HCT116 (cell line): Measurements from ENCODE around the gene CD99L2. TPM values are rescaled to one million over a fixed set of nuclear protein-coding genes. Genes with fewer than 3 reads are reported as not detected.

Source experiments
- ATAC-seq: fragments of 200-7000 bp; cut with Tn5 transposase; 2 replicates; pipeline ENCODE4 v1.9.1; 2020; ENCODE audit warnings: mild to moderate bottlenecking, moderate library complexity
- BruUV-seq: library from RNA; stranded (reverse); fragments of 400-500 nt; replicated peaks from 2 replicates; lab custom pipeline; 2021; lab: Mats Ljungman, UMichigan
- CTCF ChIA-PET: fragments of 300-600 bp; sonication (Branson Sonifier 250); formaldehyde crosslinking; loops from one replicate; lab custom pipeline; 2021; ENCODE audit warnings: antibody characterized with exemption; lab: Charles Lee
- POLR2A ChIA-PET: fragments of 300-600, 350-600 bp; sonication (Branson Sonifier 250); formaldehyde crosslinking; loops from one replicate; lab custom pipeline; 2021; ENCODE audit warnings: antibody characterized with exemption; lab: Charles Lee
- RAD21 ChIA-PET, 2 experiments: fragments of 300-600 bp; sonication (Branson Sonifier 250); formaldehyde crosslinking; loops; one replicate each; lab custom pipeline; 2023; ENCODE audit warnings: low total read pairs in 2 of 2; ENCODE audit not compliant: uncharacterized antibody in 2 of 2, unreplicated experiment in 2 of 2, low non-redundant PET in 1 of 2; lab: Charles Lee
- DNase-seq: peaks from one replicate; pipeline ENCODE4 v3.0.0-alpha.2; 2010; ENCODE audit warnings: low read depth, low spot score
- H2AFZ ChIP-seq: fragments of 200-600 bp; shearing (Covaris generic), sonication (generic); 2 replicates; pipeline ENCODE4 v1.6.1; 2017; ENCODE audit warnings: low read depth, mixed run types, mixed read lengths, antibody characterized with exemption, low read length; ENCODE audit not compliant: poor library complexity, severe bottlenecking
- H3K27ac ChIP-seq: 2 replicates; pipeline ENCODE4 v1.5.1; 2012; ENCODE audit warnings: low read depth, low read length
- H3K27me3 ChIP-seq: fragments of 200-600 bp; sonication (generic); 2 replicates; pipeline ENCODE4 v1.6.1; 2016; ENCODE audit warnings: mixed run types, low read length, mixed read lengths; ENCODE audit not compliant: insufficient read depth
- H3K36me3 ChIP-seq, 2 experiments: fragments of 200-500 bp in 1 of 2; fragments of 200-600 bp in 1 of 2; sonication (Bioruptor generic) in 1 of 2; sonication (generic) in 1 of 2; 2 replicates each; pipeline versions ENCODE4 v1.5.1 to v1.6.1; 2014 to 2016; ENCODE audit warnings: low read length in 2 of 2, inconsistent platforms in 1 of 2, mixed read lengths in 1 of 2, mixed run types in 1 of 2; ENCODE audit not compliant: insufficient read depth in 2 of 2, control insufficient read depth in 1 of 2
- H3K4me1 ChIP-seq, 2 experiments: fragments of 200-600 bp in 1 of 2; sonication (generic) in 1 of 2; 2 replicates each; pipeline versions ENCODE4 v1.5.1 to v1.6.1; 2012 to 2017; ENCODE audit warnings: low read length in 2 of 2, inconsistent platforms in 1 of 2, mild to moderate bottlenecking in 1 of 2, mixed read lengths in 1 of 2, mixed run types in 1 of 2, moderate library complexity in 1 of 2; ENCODE audit not compliant: insufficient read depth in 2 of 2, control insufficient read depth in 1 of 2
- H3K4me2 ChIP-seq: fragments of 200-600 bp; sonication (generic); 2 replicates; pipeline ENCODE4 v1.6.1; 2017; ENCODE audit warnings: mixed run types, low read length, mixed read lengths
- H3K4me3 ChIP-seq, 2 experiments: fragments of 200-600 bp in 1 of 2; sonication (generic) in 1 of 2; replicated peaks in 1 of 2; 2 replicates each; pipeline ENCODE4 v1.5.1; 2011 to 2016; ENCODE audit warnings: low read length in 2 of 2, control low read depth in 1 of 2, low read depth in 1 of 2, mild to moderate bottlenecking in 1 of 2, mixed read lengths in 1 of 2, mixed run types in 1 of 2
- H3K79me2 ChIP-seq: fragments of 200-600 bp; sonication (generic); 2 replicates; pipeline ENCODE4 v1.6.1; 2017; ENCODE audit warnings: mild to moderate bottlenecking, mixed run types, low read length, moderate library complexity, mixed read lengths; ENCODE audit not compliant: insufficient read depth
- H3K9ac ChIP-seq: fragments of 200-600 bp; sonication (generic); 2 replicates; pipeline ENCODE4 v1.6.1; 2016; ENCODE audit warnings: low read length, mixed read lengths
- H3K9me2 ChIP-seq: fragments of 200-600 bp; sonication (generic), shearing (Covaris generic); 2 replicates; pipeline ENCODE4 v1.6.1; 2017; ENCODE audit warnings: mixed run types, mild to moderate bottlenecking, moderate library complexity; ENCODE audit not compliant: insufficient read depth
- H3K9me3 ChIP-seq, 2 experiments: fragments of 200-500 bp in 1 of 2; fragments of 200-600 bp in 1 of 2; sonication (Bioruptor generic) in 1 of 2; sonication (generic) in 1 of 2; 2 replicates each; pipeline ENCODE4 v1.6.1; 2014 to 2017; ENCODE audit warnings: low read length in 2 of 2, mixed read lengths in 2 of 2, inconsistent platforms in 1 of 2, low read depth in 1 of 2, mild to moderate bottlenecking in 1 of 2, mixed run types in 1 of 2, moderate library complexity in 1 of 2; ENCODE audit not compliant: control insufficient read depth in 1 of 2, insufficient read depth in 1 of 2
- H4K20me1 ChIP-seq: fragments of 200-600 bp; sonication (generic), shearing (Covaris generic); 2 replicates; pipeline ENCODE4 v1.6.1; 2017; ENCODE audit warnings: mixed run types, mild to moderate bottlenecking, moderate library complexity; ENCODE audit not compliant: insufficient read depth
- CBX3 ChIP-seq: IDR thresholded peaks from 2 replicates; pipeline ENCODE4 v1.6.1; 2012; ENCODE audit warnings: low read depth
- EZH2 ChIP-seq: fragments of 200-600 bp; sonication (generic); IDR thresholded peaks from 2 replicates; pipeline ENCODE4 v1.6.1; 2017; ENCODE audit warnings: antibody characterized with exemption, mixed run types
- EZH2phosphoT487 ChIP-seq: fragments of 200-600 bp; IDR thresholded peaks from 2 replicates; pipeline ENCODE4 v1.6.1; 2018; ENCODE audit warnings: antibody characterized with exemption, borderline replicate concordance
- FOSL1 ChIP-seq: IDR thresholded peaks from 2 replicates; pipeline ENCODE4 v1.6.1; 2012; ENCODE audit warnings: low read depth
- JUND ChIP-seq: IDR thresholded peaks from 2 replicates; pipeline ENCODE4 v1.6.1; 2012
- POLR2A ChIP-seq: IDR thresholded peaks from 2 replicates; pipeline ENCODE4 v1.7.0; 2011; ENCODE audit warnings: borderline replicate concordance; ENCODE audit not compliant: insufficient read depth, insufficient read length; ENCODE audit errors: extremely low read depth
- SP1 ChIP-seq: IDR thresholded peaks from 2 replicates; pipeline ENCODE4 v1.6.1; 2012; ENCODE audit warnings: low read depth
- TCF7L2 ChIP-seq: IDR thresholded peaks from 2 replicates; pipeline ENCODE4 v1.7.0; 2011; ENCODE audit warnings: borderline replicate concordance, inconsistent platforms; ENCODE audit not compliant: insufficient read depth, insufficient read length; ENCODE audit errors: extremely low read depth
- ZNF274 ChIP-seq: fragments of 200-500 bp; sonication (Bioruptor generic); IDR thresholded peaks from 2 replicates; pipeline ENCODE4 v1.6.1; 2014; ENCODE audit warnings: mild to moderate bottlenecking, low read depth, low read length, inconsistent platforms
- intact Hi-C: fragments of 100-400 bp; cut with micrococcal nuclease; formaldehyde crosslinking; loops from 2 replicates; pipeline ENCODE4 v1.10.0; 2022
- total RNA-seq: library from RNA; stranded (reverse); gene quantifications from one replicate; pipeline ENCODE4 v1.2.1, GENCODE V29; 2021; ENCODE audit not compliant: unreplicated experiment
- TF ChIP-seq, protein P1 (sequence below): IDR thresholded peaks from 2 replicates; pipeline ENCODE4 v1.6.1; 2012
- TF ChIP-seq, protein P2 (sequence below): IDR thresholded peaks from 2 replicates; pipeline ENCODE4 v1.6.1; 2011; ENCODE audit warnings: mild to moderate bottlenecking, low read length, moderate library complexity; ENCODE audit not compliant: insufficient replicate concordance; ENCODE audit errors: extremely low read depth
- TF ChIP-seq, protein P3 (sequence below), 3 experiments: fragments of 200-600 bp in 1 of 3; sonication (generic) in 1 of 3; IDR thresholded peaks in 2 of 3; conservative IDR thresholded peaks in 1 of 3; 2 replicates each; pipeline ENCODE4 v1.5.1; 2012 to 2017; ENCODE audit warnings: low read depth in 2 of 3, low read length in 2 of 3, antibody characterized with exemption in 1 of 3, borderline replicate concordance in 1 of 3, control low read depth in 1 of 3, mild to moderate bottlenecking in 1 of 3, mixed read lengths in 1 of 3, mixed run types in 1 of 3, moderate library complexity in 1 of 3; ENCODE audit not compliant: insufficient read depth in 1 of 3
- TF ChIP-seq, protein P4 (sequence below): IDR thresholded peaks from 2 replicates; pipeline ENCODE4 v1.6.1; 2012; ENCODE audit warnings: low read depth

The CD99L2 gene
- total RNA-seq, 1 experiment from 2014 or later = 6.2 TPM

DNA sequence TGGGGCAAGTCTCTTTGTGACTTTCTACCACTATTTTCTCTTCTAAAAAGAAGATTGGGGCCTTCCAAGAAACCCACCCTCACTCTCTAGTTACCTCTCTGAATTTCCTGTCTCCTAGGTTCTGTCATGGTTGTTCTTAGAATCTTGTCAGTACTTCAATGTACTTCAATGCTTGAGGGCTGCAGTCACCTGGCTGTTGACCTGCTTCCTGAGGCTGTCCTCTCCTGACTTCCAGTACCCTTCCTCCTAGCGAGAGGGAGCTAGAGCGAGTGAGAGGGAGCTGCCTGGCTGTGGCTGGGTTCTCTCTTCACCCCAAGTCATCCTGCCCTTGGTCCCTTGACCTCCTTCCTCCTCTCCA is 17.7 kb downstream of the CD99L2 start:
- Histone ChIP-seq H3K27me3 (no peaks in the 10 kb centered on the region), H3K9me2 (no peaks in the 10 kb centered on the region), H3K4me2 (no peak overlapping the region), H3K27ac (no peak overlapping the region), H3K36me3 (no peaks in the 10 kb centered on the region), H3K4me3 (no peak overlapping the region), H4K20me1 (no peaks in the 10 kb centered on the region), H3K4me1 (no peaks in the 10 kb centered on the region), H3K79me2 (no peaks in the 10 kb centered on the region), H3K9ac (no peak overlapping the region), H3K9me3 (no peaks in the 10 kb centered on the region), H2AFZ (no peak overlapping the region)
- CTCF ChIA-PET = no interaction called here
- POLR2A ChIA-PET = no interaction called here
- DNase-seq (no peak), ATAC-seq (no peak)
- TF ChIP-seq CBX3 = no peak
- TF ChIP-seq, protein P1, sequence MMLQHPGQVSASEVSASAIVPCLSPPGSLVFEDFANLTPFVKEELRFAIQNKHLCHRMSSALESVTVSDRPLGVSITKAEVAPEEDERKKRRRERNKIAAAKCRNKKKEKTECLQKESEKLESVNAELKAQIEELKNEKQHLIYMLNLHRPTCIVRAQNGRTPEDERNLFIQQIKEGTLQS = no peak
- TF ChIP-seq JUND = no peak
- no peak for TF ChIP-seq FOSL1
- TF ChIP-seq, protein P2, sequence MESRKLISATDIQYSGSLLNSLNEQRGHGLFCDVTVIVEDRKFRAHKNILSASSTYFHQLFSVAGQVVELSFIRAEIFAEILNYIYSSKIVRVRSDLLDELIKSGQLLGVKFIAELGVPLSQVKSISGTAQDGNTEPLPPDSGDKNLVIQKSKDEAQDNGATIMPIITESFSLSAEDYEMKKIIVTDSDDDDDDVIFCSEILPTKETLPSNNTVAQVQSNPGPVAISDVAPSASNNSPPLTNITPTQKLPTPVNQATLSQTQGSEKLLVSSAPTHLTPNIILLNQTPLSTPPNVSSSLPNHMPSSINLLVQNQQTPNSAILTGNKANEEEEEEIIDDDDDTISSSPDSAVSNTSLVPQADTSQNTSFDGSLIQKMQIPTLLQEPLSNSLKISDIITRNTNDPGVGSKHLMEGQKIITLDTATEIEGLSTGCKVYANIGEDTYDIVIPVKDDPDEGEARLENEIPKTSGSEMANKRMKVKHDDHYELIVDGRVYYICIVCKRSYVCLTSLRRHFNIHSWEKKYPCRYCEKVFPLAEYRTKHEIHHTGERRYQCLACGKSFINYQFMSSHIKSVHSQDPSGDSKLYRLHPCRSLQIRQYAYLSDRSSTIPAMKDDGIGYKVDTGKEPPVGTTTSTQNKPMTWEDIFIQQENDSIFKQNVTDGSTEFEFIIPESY = no peak
- TF ChIP-seq, protein P3, sequence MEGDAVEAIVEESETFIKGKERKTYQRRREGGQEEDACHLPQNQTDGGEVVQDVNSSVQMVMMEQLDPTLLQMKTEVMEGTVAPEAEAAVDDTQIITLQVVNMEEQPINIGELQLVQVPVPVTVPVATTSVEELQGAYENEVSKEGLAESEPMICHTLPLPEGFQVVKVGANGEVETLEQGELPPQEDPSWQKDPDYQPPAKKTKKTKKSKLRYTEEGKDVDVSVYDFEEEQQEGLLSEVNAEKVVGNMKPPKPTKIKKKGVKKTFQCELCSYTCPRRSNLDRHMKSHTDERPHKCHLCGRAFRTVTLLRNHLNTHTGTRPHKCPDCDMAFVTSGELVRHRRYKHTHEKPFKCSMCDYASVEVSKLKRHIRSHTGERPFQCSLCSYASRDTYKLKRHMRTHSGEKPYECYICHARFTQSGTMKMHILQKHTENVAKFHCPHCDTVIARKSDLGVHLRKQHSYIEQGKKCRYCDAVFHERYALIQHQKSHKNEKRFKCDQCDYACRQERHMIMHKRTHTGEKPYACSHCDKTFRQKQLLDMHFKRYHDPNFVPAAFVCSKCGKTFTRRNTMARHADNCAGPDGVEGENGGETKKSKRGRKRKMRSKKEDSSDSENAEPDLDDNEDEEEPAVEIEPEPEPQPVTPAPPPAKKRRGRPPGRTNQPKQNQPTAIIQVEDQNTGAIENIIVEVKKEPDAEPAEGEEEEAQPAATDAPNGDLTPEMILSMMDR (IDR thresholded peaks at IDR 0.05 in 2 of 3, conservative IDR thresholded peaks at IDR 0.05 in 1 of 3; ENCODE audit: borderline replicate concordance in 1 of 3, insufficient read depth in 1 of 3, low read depth in 2 of 3, low read length in 2 of 3) = no peak
- TF ChIP-seq ZNF274 = no peak
- no peak for TF ChIP-seq POLR2A
- no peak for TF ChIP-seq SP1
- TF ChIP-seq EZH2phosphoT487 = no peak
- TF ChIP-seq, protein P4, sequence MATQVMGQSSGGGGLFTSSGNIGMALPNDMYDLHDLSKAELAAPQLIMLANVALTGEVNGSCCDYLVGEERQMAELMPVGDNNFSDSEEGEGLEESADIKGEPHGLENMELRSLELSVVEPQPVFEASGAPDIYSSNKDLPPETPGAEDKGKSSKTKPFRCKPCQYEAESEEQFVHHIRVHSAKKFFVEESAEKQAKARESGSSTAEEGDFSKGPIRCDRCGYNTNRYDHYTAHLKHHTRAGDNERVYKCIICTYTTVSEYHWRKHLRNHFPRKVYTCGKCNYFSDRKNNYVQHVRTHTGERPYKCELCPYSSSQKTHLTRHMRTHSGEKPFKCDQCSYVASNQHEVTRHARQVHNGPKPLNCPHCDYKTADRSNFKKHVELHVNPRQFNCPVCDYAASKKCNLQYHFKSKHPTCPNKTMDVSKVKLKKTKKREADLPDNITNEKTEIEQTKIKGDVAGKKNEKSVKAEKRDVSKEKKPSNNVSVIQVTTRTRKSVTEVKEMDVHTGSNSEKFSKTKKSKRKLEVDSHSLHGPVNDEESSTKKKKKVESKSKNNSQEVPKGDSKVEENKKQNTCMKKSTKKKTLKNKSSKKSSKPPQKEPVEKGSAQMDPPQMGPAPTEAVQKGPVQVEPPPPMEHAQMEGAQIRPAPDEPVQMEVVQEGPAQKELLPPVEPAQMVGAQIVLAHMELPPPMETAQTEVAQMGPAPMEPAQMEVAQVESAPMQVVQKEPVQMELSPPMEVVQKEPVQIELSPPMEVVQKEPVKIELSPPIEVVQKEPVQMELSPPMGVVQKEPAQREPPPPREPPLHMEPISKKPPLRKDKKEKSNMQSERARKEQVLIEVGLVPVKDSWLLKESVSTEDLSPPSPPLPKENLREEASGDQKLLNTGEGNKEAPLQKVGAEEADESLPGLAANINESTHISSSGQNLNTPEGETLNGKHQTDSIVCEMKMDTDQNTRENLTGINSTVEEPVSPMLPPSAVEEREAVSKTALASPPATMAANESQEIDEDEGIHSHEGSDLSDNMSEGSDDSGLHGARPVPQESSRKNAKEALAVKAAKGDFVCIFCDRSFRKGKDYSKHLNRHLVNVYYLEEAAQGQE = no peak
- no peak for TF ChIP-seq EZH2
- TF ChIP-seq TCF7L2 = no peak
- no TSS peak for BruUV-seq
- intact Hi-C loops = no loop called here
- RAD21 ChIA-PET = no interaction called here
